PFSK-1 (cell line): ENCODE results near the gene ADCY7.

Experiments used
- FOXP2 ChIP-seq: optimal IDR thresholded peaks from 2 replicates; pipeline ENCODE3; 2011; ENCODE audit warnings: borderline replicate concordance, control low read depth, inconsistent platforms; ENCODE audit not compliant: insufficient read depth; ENCODE audit errors: extremely low read length, extremely low read depth
- POLR2AphosphoS5 ChIP-seq: IDR thresholded peaks from 2 replicates; pipeline ENCODE4 v1.6.1; 2012; ENCODE audit warnings: low read depth, mild to moderate bottlenecking, control low read depth, low read length, moderate library complexity
- SIN3A ChIP-seq: IDR thresholded peaks from 2 replicates; pipeline ENCODE4 v1.6.1; 2012; ENCODE audit warnings: mild to moderate bottlenecking, low read length, moderate library complexity, borderline replicate concordance; ENCODE audit not compliant: insufficient read depth
- TAF1 ChIP-seq: IDR thresholded peaks from 2 replicates; pipeline ENCODE4 v1.6.1; 2012; ENCODE audit warnings: low read length, control low read depth, borderline replicate concordance; ENCODE audit not compliant: insufficient read depth
- TF ChIP-seq, protein P1 (sequence below), 2 experiments: IDR thresholded peaks; 2 replicates each; pipeline versions ENCODE4 v1.6.1 to v1.8.0; 2011 to 2012; ENCODE audit warnings: low read depth in 2 of 2, low read length in 2 of 2, control low read depth in 1 of 2, inconsistent platforms in 1 of 2, mild to moderate bottlenecking in 1 of 2, moderate library complexity in 1 of 2; ENCODE audit not compliant: insufficient read depth in 1 of 2

DNA sequence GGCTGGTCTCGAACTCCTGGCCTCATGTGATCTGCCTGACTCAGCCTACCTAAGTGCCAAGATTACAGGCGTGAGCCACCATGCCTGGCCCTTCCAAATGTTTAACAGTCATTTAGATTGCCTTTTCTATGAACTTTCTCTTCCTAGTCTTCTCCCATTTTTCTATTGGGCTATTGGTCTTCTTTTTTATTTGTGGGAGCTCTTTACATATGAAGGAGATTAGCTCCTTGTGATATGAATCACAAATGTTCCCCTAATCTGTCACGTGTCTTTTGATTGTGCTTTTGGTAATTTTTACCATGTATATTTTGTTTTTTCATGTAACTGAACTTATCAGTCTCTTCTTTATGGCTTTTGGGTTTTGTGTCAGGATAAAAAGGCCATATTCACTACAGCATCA, 11.9 kb downstream of the ADCY7 start:
- TF ChIP-seq TAF1 (no peak), POLR2AphosphoS5 (no peak), SIN3A (no peak), FOXP2 (no peak)
- TF ChIP-seq, protein P1, sequence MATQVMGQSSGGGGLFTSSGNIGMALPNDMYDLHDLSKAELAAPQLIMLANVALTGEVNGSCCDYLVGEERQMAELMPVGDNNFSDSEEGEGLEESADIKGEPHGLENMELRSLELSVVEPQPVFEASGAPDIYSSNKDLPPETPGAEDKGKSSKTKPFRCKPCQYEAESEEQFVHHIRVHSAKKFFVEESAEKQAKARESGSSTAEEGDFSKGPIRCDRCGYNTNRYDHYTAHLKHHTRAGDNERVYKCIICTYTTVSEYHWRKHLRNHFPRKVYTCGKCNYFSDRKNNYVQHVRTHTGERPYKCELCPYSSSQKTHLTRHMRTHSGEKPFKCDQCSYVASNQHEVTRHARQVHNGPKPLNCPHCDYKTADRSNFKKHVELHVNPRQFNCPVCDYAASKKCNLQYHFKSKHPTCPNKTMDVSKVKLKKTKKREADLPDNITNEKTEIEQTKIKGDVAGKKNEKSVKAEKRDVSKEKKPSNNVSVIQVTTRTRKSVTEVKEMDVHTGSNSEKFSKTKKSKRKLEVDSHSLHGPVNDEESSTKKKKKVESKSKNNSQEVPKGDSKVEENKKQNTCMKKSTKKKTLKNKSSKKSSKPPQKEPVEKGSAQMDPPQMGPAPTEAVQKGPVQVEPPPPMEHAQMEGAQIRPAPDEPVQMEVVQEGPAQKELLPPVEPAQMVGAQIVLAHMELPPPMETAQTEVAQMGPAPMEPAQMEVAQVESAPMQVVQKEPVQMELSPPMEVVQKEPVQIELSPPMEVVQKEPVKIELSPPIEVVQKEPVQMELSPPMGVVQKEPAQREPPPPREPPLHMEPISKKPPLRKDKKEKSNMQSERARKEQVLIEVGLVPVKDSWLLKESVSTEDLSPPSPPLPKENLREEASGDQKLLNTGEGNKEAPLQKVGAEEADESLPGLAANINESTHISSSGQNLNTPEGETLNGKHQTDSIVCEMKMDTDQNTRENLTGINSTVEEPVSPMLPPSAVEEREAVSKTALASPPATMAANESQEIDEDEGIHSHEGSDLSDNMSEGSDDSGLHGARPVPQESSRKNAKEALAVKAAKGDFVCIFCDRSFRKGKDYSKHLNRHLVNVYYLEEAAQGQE (IDR thresholded peaks at IDR 0.05; ENCODE audit: insufficient read depth in 1 of 2, low read depth in 2 of 2, low read length in 2 of 2), result no peak
